HG02610 (cell line): ENCODE data around the gene NCAM1.

ENCODE experiments used
- ATAC-seq: cut with Tn5 transposase; IDR thresholded peaks from one replicate; pipeline ENCODE4 v1.9.1; 2021; ENCODE audit warnings: mild to moderate bottlenecking, moderate library complexity; ENCODE audit not compliant: unreplicated experiment

NCAM1 gene

GRCh38 chr11:112967082-112967481 lies 5.9 kb downstream of the NCAM1 start:
- ATAC-seq = no peak

GRCh38 chr11:112968941-112969713 lies 7.9 kb downstream of the NCAM1 start:
- no peak for ATAC-seq

- no peak for ATAC-seq
Observed at GRCh38 chr11:112971195-112971594, 10.0 kb downstream of the NCAM1 start.

- ATAC-seq = no peak
Observed at GRCh38 chr11:112971827-112972226, 10.6 kb downstream of the NCAM1 start.

GRCh38 chr11:112972399-112973145 lies 11.4 kb downstream of the NCAM1 start:
- no peak for ATAC-seq

GRCh38 chr11:112975051-112975450 lies 13.8 kb downstream of the NCAM1 start:
- ATAC-seq = no peak

- no peak for ATAC-seq
Observed at GRCh38 chr11:112975493-112975892, 14.3 kb downstream of the NCAM1 start.

- ATAC-seq = no peak
Observed at GRCh38 chr11:112977755-112978154, 16.5 kb downstream of the NCAM1 start.

GRCh38 chr11:112983887-112984286 lies 22.7 kb downstream of the NCAM1 start:
- ATAC-seq = no peak

GRCh38 chr11:112989198-112989597 lies 28.0 kb downstream of the NCAM1 start:
- no peak for ATAC-seq

- ATAC-seq = no peak
Observed at GRCh38 chr11:112993808-112994207, 32.6 kb downstream of the NCAM1 start.

GRCh38 chr11:112995423-112996090 lies 34.3 kb downstream of the NCAM1 start:
- ATAC-seq = no peak

GRCh38 chr11:112996994-112997393 lies 35.8 kb downstream of the NCAM1 start:
- no peak for ATAC-seq

- no peak for ATAC-seq
Observed at GRCh38 chr11:112997857-112998466, 36.7 kb downstream of the NCAM1 start.

GRCh38 chr11:112999520-112999919 lies 38.3 kb downstream of the NCAM1 start:
- no peak for ATAC-seq

- no peak for ATAC-seq
Observed at GRCh38 chr11:113001709-113002108, 40.5 kb downstream of the NCAM1 start.

- ATAC-seq = no peak
Observed at GRCh38 chr11:113006896-113007445, 45.8 kb downstream of the NCAM1 start.

- ATAC-seq = no peak
Observed at GRCh38 chr11:113014262-113015097, 53.3 kb downstream of the NCAM1 start.

- ATAC-seq = no peak
Observed at GRCh38 chr11:113015098-113015455, 53.9 kb downstream of the NCAM1 start.

- ATAC-seq = no peak
Observed at GRCh38 chr11:113016905-113017304, 55.7 kb downstream of the NCAM1 start.
